Measurements from ENCODE around the gene CEMIP. TPM values are rescaled to one million over a fixed set of nuclear protein-coding genes. Genes with fewer than 3 reads are reported as not detected.

CEMIP gene
- total and polyA plus RNA-seq, 2 of the 13 experiments (the other 11 are each of a cell fraction or from before 2014, with no cell fraction given): 4.3 to 28.5 TPM

- ChIA-PET CTCF (ENCODE audit: low intra/inter-chr PET ratio, low total read pairs) (no interaction called here), POLR2A (no interaction called here)
- no peaks in the 10 kb centered on the region for H3K79me2 ChIP-seq (ENCODE audit: insufficient read depth, low read length)
- no peak overlapping the region for H3K27ac ChIP-seq (ENCODE audit: extremely low read length, insufficient read depth, low read length)
- no peak overlapping the region for H3K4me3 ChIP-seq (replicated peaks in 1 of 3; ENCODE audit: insufficient read depth in 1 of 3, low read depth in 2 of 3, low read length in 3 of 3)
- no peaks in the 10 kb centered on the region for H4K20me1 ChIP-seq (ENCODE audit: insufficient read depth, low read length)
- BruUV-seq (replicated peaks): no TSS peak
- H3K4me1 ChIP-seq (ENCODE audit: insufficient read depth, low read length): peaks cover 9% of the 10 kb centered on the region
- H3K4me2 ChIP-seq (ENCODE audit: low read depth, low read length): no peak overlapping the region
- ATAC-seq (no peak), FAIRE-seq (no peak), DNase-seq (ENCODE audit: low spot score) (no peak)
- H3K36me3 ChIP-seq (replicated peaks in 1 of 2; ENCODE audit: control insufficient read depth in 1 of 2, insufficient read depth in 2 of 2, low read length in 2 of 2): peaks cover 11 to 30% of the 10 kb centered on the region in 2 experiments; a peak in 3 of 5 replicates
- intact Hi-C loops (cut with micrococcal nuclease; ENCODE audit: unreplicated experiment) (no loop called here), in situ Hi-C loops (cut with HindIII; ENCODE audit: extremely low pct_ligation_motif_present, low pct_unique_long_range_greater_than_20kb) (no loop called here)
- WGBS (ENCODE audit: low lambda C conversion rate): 100% methylated on average over 4 of the region's 6 CpGs
- H2AFZ ChIP-seq (ENCODE audit: low read length): no peak overlapping the region
- no peak overlapping the region for H3K9ac ChIP-seq (ENCODE audit: insufficient read depth, low read depth, low read length)
- TF ChIP-seq ZNF230 (CRISPR knock-in tag; IDR thresholded peaks at IDR 0.05) (no peak), MTA1 (CRISPR knock-in tag; IDR thresholded peaks at IDR 0.05; ENCODE audit: borderline replicate concordance) (no peak), ZFP41 (CRISPR knock-in tag; IDR thresholded peaks at IDR 0.05; ENCODE audit: borderline replicate concordance) (no peak), ZSCAN25 (CRISPR knock-in tag; IDR thresholded peaks at IDR 0.05) (no peak), SALL2 (CRISPR knock-in tag; IDR thresholded peaks at IDR 0.05) (no peak), ZNF552 (CRISPR knock-in tag; IDR thresholded peaks at IDR 0.05; ENCODE audit: borderline replicate concordance) (no peak), ZNF232 (CRISPR knock-in tag; IDR thresholded peaks at IDR 0.05; ENCODE audit: borderline replicate concordance) (no peak), RXRB (CRISPR knock-in tag; IDR thresholded peaks at IDR 0.05; ENCODE audit: borderline replicate concordance) (no peak)
- no peaks in the 10 kb centered on the region for H3K27me3 ChIP-seq (ENCODE audit: control insufficient read depth in 1 of 2, insufficient read depth in 2 of 2, low read length in 2 of 2)
- H3K9me3 ChIP-seq (ENCODE audit: low read length): no peaks in the 10 kb centered on the region
Observed at GRCh38 chr15:80823120-80823519, 44.0 kb downstream of the CEMIP start.

DNA sequence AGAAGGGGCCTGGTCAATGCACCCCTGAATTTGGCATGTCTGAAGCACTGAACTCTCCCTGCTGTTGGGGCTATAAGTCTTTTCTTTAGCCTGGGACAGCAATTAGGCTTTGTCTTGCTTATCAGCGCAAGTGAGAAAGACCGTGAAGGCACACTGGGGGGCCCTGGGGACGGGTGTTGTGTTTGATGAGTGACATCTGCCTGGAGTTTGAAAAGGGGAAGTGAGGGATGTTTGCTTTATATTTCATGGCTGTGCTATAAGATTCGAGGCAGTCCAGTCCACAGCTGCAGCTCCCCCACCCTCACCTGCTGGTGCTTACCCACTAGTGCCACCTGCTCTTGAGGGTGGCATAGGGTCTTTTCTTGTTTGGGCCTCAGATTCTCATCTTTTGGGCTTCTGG is 44.8 kb downstream of the CEMIP start:
- Histone ChIP-seq H3K27ac (ENCODE audit: extremely low read length, insufficient read depth, low read length) (no peak overlapping the region), H4K20me1 (ENCODE audit: insufficient read depth, low read length) (no peaks in the 10 kb centered on the region), H3K4me3 (replicated peaks in 1 of 3; ENCODE audit: insufficient read depth in 1 of 3, low read depth in 2 of 3, low read length in 3 of 3) (no peak overlapping the region), H3K36me3 (replicated peaks in 1 of 2; ENCODE audit: control insufficient read depth in 1 of 2, insufficient read depth in 2 of 2, low read length in 2 of 2) (peaks cover 9 to 34% of the 10 kb centered on the region in 2 experiments; a peak in 3 of 5 replicates), H3K9me3 (ENCODE audit: low read length) (no peaks in the 10 kb centered on the region), H3K79me2 (ENCODE audit: insufficient read depth, low read length) (no peaks in the 10 kb centered on the region), H2AFZ (ENCODE audit: low read length) (no peak overlapping the region), H3K9ac (ENCODE audit: insufficient read depth, low read depth, low read length) (no peak overlapping the region), H3K4me2 (ENCODE audit: low read depth, low read length) (no peak overlapping the region), H3K27me3 (ENCODE audit: control insufficient read depth in 1 of 2, insufficient read depth in 2 of 2, low read length in 2 of 2) (no peaks in the 10 kb centered on the region), H3K4me1 (ENCODE audit: insufficient read depth, low read length) (peaks cover 9% of the 10 kb centered on the region)
- intact Hi-C loops (cut with micrococcal nuclease; ENCODE audit: unreplicated experiment): no loop called here
- POLR2A ChIA-PET: no interaction called here
- FAIRE-seq (no peak), ATAC-seq (no peak), DNase-seq (ENCODE audit: low spot score) (no peak)
- 84% methylated on average over 3 of the region's 4 CpGs for WGBS (ENCODE audit: low lambda C conversion rate)
- no peak for TF ChIP-seq IKZF4 (CRISPR knock-in tag; IDR thresholded peaks at IDR 0.05; ENCODE audit: borderline replicate concordance, low read depth, not compliant biosample characterization)
- CTCF ChIA-PET (ENCODE audit: low intra/inter-chr PET ratio, low total read pairs): no interaction called here
- in situ Hi-C loops (cut with HindIII; ENCODE audit: extremely low pct_ligation_motif_present, low pct_unique_long_range_greater_than_20kb): no loop called here
- BruUV-seq (replicated peaks): no TSS peak
